ENCODE measurements around the gene GRAMD1C.

Gene GRAMD1C

GRCh38 chr3:113805249-113805648 is 33.3 kb upstream of the GRAMD1C start:
- H3K9ac ChIP-seq (ENCODE audit: low read length): no peak overlapping the region
- no peak overlapping the region for H3K4ac ChIP-seq (ENCODE audit: low read depth, low read length)
- H3K79me1 ChIP-seq (ENCODE audit: low read length): no peaks in the 10 kb centered on the region
- no peak overlapping the region for H4K8ac ChIP-seq (ENCODE audit: low read depth, low read length)
- no peak overlapping the region for H3K4me2 ChIP-seq (ENCODE audit: low read length)
- H3K27me3 ChIP-seq (ENCODE audit: insufficient read depth, low read length, poor library complexity): no peaks in the 10 kb centered on the region
- no peak overlapping the region for H2AK5ac ChIP-seq (ENCODE audit: low read length)
- no peaks in the 10 kb centered on the region for H3K79me2 ChIP-seq (ENCODE audit: control insufficient read depth, insufficient read depth, low read length)
- H2BK120ac ChIP-seq (ENCODE audit: low read depth, low read length): no peak overlapping the region
- no peak overlapping the region for H2BK15ac ChIP-seq (replicated peaks; ENCODE audit: low read depth)
- H3K18ac ChIP-seq (ENCODE audit: low read length): no peak overlapping the region
- no peak overlapping the region for H2BK5ac ChIP-seq (ENCODE audit: low read length)
- no peak overlapping the region for H4K5ac ChIP-seq (ENCODE audit: low read length)
- no peak overlapping the region for H3K56ac ChIP-seq (ENCODE audit: low read length)
- WGBS (ENCODE audit: extremely low coverage, insufficient coverage, low lambda C conversion rate): no CpG with 5 or more reads among the region's 3 CpGs
- no peak for DNase-seq
- no peaks in the 10 kb centered on the region for H3K4me1 ChIP-seq (ENCODE audit: control insufficient read depth, low read depth, low read length)
- H3K23ac ChIP-seq (ENCODE audit: low read length): no peak overlapping the region
- H3K36me3 ChIP-seq (ENCODE audit: control insufficient read depth, insufficient read depth, low read length): no peaks in the 10 kb centered on the region
- no peak overlapping the region for H3K27ac ChIP-seq (ENCODE audit: low read depth, low read length)
- H3K4me3 ChIP-seq (ENCODE audit: low read length): no peak overlapping the region

DNA sequence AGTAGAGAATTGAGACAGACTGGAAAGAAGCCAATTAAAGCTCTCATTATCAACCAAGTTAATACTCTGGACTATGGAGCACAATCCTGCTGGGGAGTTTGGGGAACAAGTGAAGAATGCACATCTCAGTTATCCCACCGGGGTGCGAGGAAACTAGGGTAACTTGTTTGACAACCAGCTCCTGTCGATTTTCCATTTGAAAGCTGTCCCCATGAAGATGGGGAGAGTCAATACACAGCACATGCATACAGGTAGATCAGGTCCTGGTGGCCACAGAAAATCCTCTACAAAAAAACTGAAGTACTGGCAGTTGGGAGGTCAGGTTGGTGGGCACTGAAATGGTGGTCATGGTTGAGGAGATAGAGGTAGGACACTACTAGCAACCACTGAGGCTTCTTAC is 25.7 kb upstream of the GRAMD1C start:
- H3K4ac ChIP-seq (ENCODE audit: low read depth, low read length): no peak overlapping the region
- H2BK5ac ChIP-seq (ENCODE audit: low read length): no peak overlapping the region
- no peak overlapping the region for H3K56ac ChIP-seq (ENCODE audit: low read length)
- H4K8ac ChIP-seq (ENCODE audit: low read depth, low read length): no peak overlapping the region
- no peak overlapping the region for H2BK120ac ChIP-seq (ENCODE audit: low read depth, low read length)
- no peak overlapping the region for H3K27ac ChIP-seq (ENCODE audit: low read depth, low read length)
- WGBS (ENCODE audit: extremely low coverage, insufficient coverage, low lambda C conversion rate): no CpG with 5 or more reads among the region's 3 CpGs
- no peak for DNase-seq
- H3K23ac ChIP-seq (ENCODE audit: low read length): no peak overlapping the region
- H3K9ac ChIP-seq (ENCODE audit: low read length): no peak overlapping the region
- no peak overlapping the region for H4K5ac ChIP-seq (ENCODE audit: low read length)
- no peaks in the 10 kb centered on the region for H3K36me3 ChIP-seq (ENCODE audit: control insufficient read depth, insufficient read depth, low read length)
- no peak overlapping the region for H2BK15ac ChIP-seq (replicated peaks; ENCODE audit: low read depth)
- no peaks in the 10 kb centered on the region for H3K27me3 ChIP-seq (ENCODE audit: insufficient read depth, low read length, poor library complexity)
- no peak overlapping the region for H3K4me3 ChIP-seq (ENCODE audit: low read length)
- H3K4me1 ChIP-seq (ENCODE audit: control insufficient read depth, low read depth, low read length): no peaks in the 10 kb centered on the region
- H3K4me2 ChIP-seq (ENCODE audit: low read length): no peak overlapping the region
- H3K18ac ChIP-seq (ENCODE audit: low read length): no peak overlapping the region
- no peaks in the 10 kb centered on the region for H3K79me2 ChIP-seq (ENCODE audit: control insufficient read depth, insufficient read depth, low read length)
- no peak overlapping the region for H2AK5ac ChIP-seq (ENCODE audit: low read length)
- H3K79me1 ChIP-seq (ENCODE audit: low read length): no peaks in the 10 kb centered on the region

GRCh38 chr3:113819866-113820265 is 18.7 kb upstream of the GRAMD1C start:
- no peak overlapping the region for H3K27ac ChIP-seq (ENCODE audit: low read depth, low read length)
- H3K9ac ChIP-seq (ENCODE audit: low read length): no peak overlapping the region
- no CpG with 5 or more reads among the region's 3 CpGs for WGBS (ENCODE audit: extremely low coverage, insufficient coverage, low lambda C conversion rate)
- no peaks in the 10 kb centered on the region for H3K4me1 ChIP-seq (ENCODE audit: control insufficient read depth, low read depth, low read length)
- H3K18ac ChIP-seq (ENCODE audit: low read length): no peak overlapping the region
- no peaks in the 10 kb centered on the region for H3K36me3 ChIP-seq (ENCODE audit: control insufficient read depth, insufficient read depth, low read length)
- no peak overlapping the region for H4K8ac ChIP-seq (ENCODE audit: low read depth, low read length)
- no peak overlapping the region for H2BK5ac ChIP-seq (ENCODE audit: low read length)
- H2BK120ac ChIP-seq (ENCODE audit: low read depth, low read length): no peak overlapping the region
- H3K23ac ChIP-seq (ENCODE audit: low read length): no peak overlapping the region
- DNase-seq: no peak
- H3K79me1 ChIP-seq (ENCODE audit: low read length): no peaks in the 10 kb centered on the region
- no peak overlapping the region for H4K5ac ChIP-seq (ENCODE audit: low read length)
- H3K56ac ChIP-seq (ENCODE audit: low read length): no peak overlapping the region
- H3K4ac ChIP-seq (ENCODE audit: low read depth, low read length): no peak overlapping the region
- H3K79me2 ChIP-seq (ENCODE audit: control insufficient read depth, insufficient read depth, low read length): no peaks in the 10 kb centered on the region
- no peak overlapping the region for H2AK5ac ChIP-seq (ENCODE audit: low read length)
- no peak overlapping the region for H3K4me3 ChIP-seq (ENCODE audit: low read length)
- H2BK15ac ChIP-seq (replicated peaks; ENCODE audit: low read depth): no peak overlapping the region
- no peak overlapping the region for H3K4me2 ChIP-seq (ENCODE audit: low read length)
- no peaks in the 10 kb centered on the region for H3K27me3 ChIP-seq (ENCODE audit: insufficient read depth, low read length, poor library complexity)

GRCh38 chr3:113825090-113825489 is 13.5 kb upstream of the GRAMD1C start:
- H3K4me2 ChIP-seq (ENCODE audit: low read length): no peak overlapping the region
- no peaks in the 10 kb centered on the region for H3K36me3 ChIP-seq (ENCODE audit: control insufficient read depth, insufficient read depth, low read length)
- no CpG with 5 or more reads among the region's 2 CpGs for WGBS (ENCODE audit: extremely low coverage, insufficient coverage, low lambda C conversion rate)
- H3K4me3 ChIP-seq (ENCODE audit: low read length): no peak overlapping the region
- H2BK120ac ChIP-seq (ENCODE audit: low read depth, low read length): no peak overlapping the region
- H3K23ac ChIP-seq (ENCODE audit: low read length): no peak overlapping the region
- no peak overlapping the region for H3K4ac ChIP-seq (ENCODE audit: low read depth, low read length)
- H3K27ac ChIP-seq (ENCODE audit: low read depth, low read length): no peak overlapping the region
- H3K56ac ChIP-seq (ENCODE audit: low read length): no peak overlapping the region
- no peak overlapping the region for H2BK15ac ChIP-seq (replicated peaks; ENCODE audit: low read depth)
- no peak overlapping the region for H4K5ac ChIP-seq (ENCODE audit: low read length)
- H3K9ac ChIP-seq (ENCODE audit: low read length): no peak overlapping the region
- DNase-seq: no peak
- no peak overlapping the region for H2AK5ac ChIP-seq (ENCODE audit: low read length)
- H3K4me1 ChIP-seq (ENCODE audit: control insufficient read depth, low read depth, low read length): no peaks in the 10 kb centered on the region
- no peaks in the 10 kb centered on the region for H3K79me1 ChIP-seq (ENCODE audit: low read length)
- no peak overlapping the region for H3K18ac ChIP-seq (ENCODE audit: low read length)
- no peak overlapping the region for H4K8ac ChIP-seq (ENCODE audit: low read depth, low read length)
- H3K27me3 ChIP-seq (ENCODE audit: insufficient read depth, low read length, poor library complexity): no peaks in the 10 kb centered on the region
- H2BK5ac ChIP-seq (ENCODE audit: low read length): no peak overlapping the region
- H3K79me2 ChIP-seq (ENCODE audit: control insufficient read depth, insufficient read depth, low read length): no peaks in the 10 kb centered on the region

GRCh38 chr3:113828600-113828999 is 10.0 kb upstream of the GRAMD1C start:
- WGBS (ENCODE audit: extremely low coverage, insufficient coverage, low lambda C conversion rate): no CpG with 5 or more reads among the region's 1 CpG
- Histone ChIP-seq H3K4ac (ENCODE audit: low read depth, low read length) (no peak overlapping the region), H3K23ac (ENCODE audit: low read length) (no peak overlapping the region), H2AK5ac (ENCODE audit: low read length) (no peak overlapping the region), H4K8ac (ENCODE audit: low read depth, low read length) (no peak overlapping the region), H2BK5ac (ENCODE audit: low read length) (no peak overlapping the region), H3K27me3 (ENCODE audit: insufficient read depth, low read length, poor library complexity) (no peaks in the 10 kb centered on the region), H3K9ac (ENCODE audit: low read length) (no peak overlapping the region), H2BK120ac (ENCODE audit: low read depth, low read length) (no peak overlapping the region), H3K18ac (ENCODE audit: low read length) (no peak overlapping the region), H3K27ac (ENCODE audit: low read depth, low read length) (no peak overlapping the region), H3K4me3 (ENCODE audit: low read length) (no peak overlapping the region), H3K79me1 (ENCODE audit: low read length) (no peaks in the 10 kb centered on the region), H3K4me1 (ENCODE audit: control insufficient read depth, low read depth, low read length) (no peaks in the 10 kb centered on the region), H2BK15ac (replicated peaks; ENCODE audit: low read depth) (no peak overlapping the region), H4K5ac (ENCODE audit: low read length) (no peak overlapping the region), H3K56ac (ENCODE audit: low read length) (no peak overlapping the region), H3K79me2 (ENCODE audit: control insufficient read depth, insufficient read depth, low read length) (no peaks in the 10 kb centered on the region), H3K36me3 (ENCODE audit: control insufficient read depth, insufficient read depth, low read length) (no peaks in the 10 kb centered on the region), H3K4me2 (ENCODE audit: low read length) (no peak overlapping the region)
- DNase-seq: no peak

- H2BK120ac ChIP-seq (ENCODE audit: low read depth, low read length): no peak overlapping the region
- H4K5ac ChIP-seq (ENCODE audit: low read length): no peak overlapping the region
- no peak overlapping the region for H3K18ac ChIP-seq (ENCODE audit: low read length)
- no peaks in the 10 kb centered on the region for H3K36me3 ChIP-seq (ENCODE audit: control insufficient read depth, insufficient read depth, low read length)
- H2BK15ac ChIP-seq (replicated peaks; ENCODE audit: low read depth): no peak overlapping the region
- no peak overlapping the region for H3K4ac ChIP-seq (ENCODE audit: low read depth, low read length)
- H3K27ac ChIP-seq (ENCODE audit: low read depth, low read length): no peak overlapping the region
- H2AK5ac ChIP-seq (ENCODE audit: low read length): no peak overlapping the region
- no peak overlapping the region for H3K4me3 ChIP-seq (ENCODE audit: low read length)
- no peaks in the 10 kb centered on the region for H3K4me1 ChIP-seq (ENCODE audit: control insufficient read depth, low read depth, low read length)
- DNase-seq: no peak
- no peaks in the 10 kb centered on the region for H3K79me1 ChIP-seq (ENCODE audit: low read length)
- H3K9ac ChIP-seq (ENCODE audit: low read length): no peak overlapping the region
- no peak overlapping the region for H4K8ac ChIP-seq (ENCODE audit: low read depth, low read length)
- no peaks in the 10 kb centered on the region for H3K79me2 ChIP-seq (ENCODE audit: control insufficient read depth, insufficient read depth, low read length)
- H3K23ac ChIP-seq (ENCODE audit: low read length): no peak overlapping the region
- WGBS (ENCODE audit: extremely low coverage, insufficient coverage, low lambda C conversion rate): no CpG with 5 or more reads among the region's 10 CpGs
- no peak overlapping the region for H2BK5ac ChIP-seq (ENCODE audit: low read length)
- H3K56ac ChIP-seq (ENCODE audit: low read length): no peak overlapping the region
- no peaks in the 10 kb centered on the region for H3K27me3 ChIP-seq (ENCODE audit: insufficient read depth, low read length, poor library complexity)
- H3K4me2 ChIP-seq (ENCODE audit: low read length): no peak overlapping the region
These were observed 8.8 kb upstream of the GRAMD1C start for GRCh38 chr3:113829576-113830354.
